DLD1 (cell line): Measurements from ENCODE around the gene BAIAP2L2.
"Not testable (repeated sequence)": the region's sequence is repeated elsewhere in the genome, so short reads cannot be mapped to it uniquely, and the experiment has no call there.

Experiments used
- in situ Hi-C: cut with HindIII; loops from 2 replicates; pipeline ENCODE4 v1.10.0; 2017; ENCODE audit warnings: low sequenced_read_pairs

BAIAP2L2 gene

DNA sequence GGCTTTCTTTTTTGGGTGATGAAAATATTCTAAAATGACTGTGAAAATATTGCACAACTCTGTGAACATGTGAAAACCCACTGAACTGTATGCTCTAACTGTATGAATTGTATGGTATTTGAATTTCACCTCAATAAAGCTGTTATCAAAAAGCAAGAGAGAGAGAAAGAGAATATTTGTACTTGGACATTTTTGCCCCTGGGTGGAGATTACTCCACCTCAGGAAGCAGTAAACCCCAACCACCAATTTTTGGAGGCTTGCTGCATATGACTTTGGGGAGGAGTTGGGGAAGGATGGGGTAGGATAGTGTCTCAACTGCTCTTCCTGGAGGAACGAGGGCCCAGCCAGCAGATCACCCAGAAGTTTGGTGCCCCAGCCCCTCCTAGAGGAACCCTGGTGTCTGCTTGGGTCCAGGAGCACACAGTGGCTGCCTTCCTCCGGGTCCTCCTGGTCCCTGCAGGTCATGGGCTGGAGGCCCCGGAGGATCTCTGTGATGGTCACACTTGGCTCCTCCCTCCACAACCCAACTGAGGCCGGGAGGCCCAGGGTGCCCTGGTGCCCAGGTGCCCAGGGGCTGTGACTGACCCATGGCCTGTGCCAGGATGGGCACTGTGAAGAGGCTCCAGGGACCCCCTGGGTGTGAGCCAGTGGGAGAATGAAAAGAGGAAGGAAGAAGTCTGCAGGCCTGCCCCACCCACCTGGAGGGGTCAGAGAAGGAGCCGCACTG, 68.6 kb downstream of the BAIAP2L2 start:
- in situ Hi-C loops: no loop called here

DNA sequence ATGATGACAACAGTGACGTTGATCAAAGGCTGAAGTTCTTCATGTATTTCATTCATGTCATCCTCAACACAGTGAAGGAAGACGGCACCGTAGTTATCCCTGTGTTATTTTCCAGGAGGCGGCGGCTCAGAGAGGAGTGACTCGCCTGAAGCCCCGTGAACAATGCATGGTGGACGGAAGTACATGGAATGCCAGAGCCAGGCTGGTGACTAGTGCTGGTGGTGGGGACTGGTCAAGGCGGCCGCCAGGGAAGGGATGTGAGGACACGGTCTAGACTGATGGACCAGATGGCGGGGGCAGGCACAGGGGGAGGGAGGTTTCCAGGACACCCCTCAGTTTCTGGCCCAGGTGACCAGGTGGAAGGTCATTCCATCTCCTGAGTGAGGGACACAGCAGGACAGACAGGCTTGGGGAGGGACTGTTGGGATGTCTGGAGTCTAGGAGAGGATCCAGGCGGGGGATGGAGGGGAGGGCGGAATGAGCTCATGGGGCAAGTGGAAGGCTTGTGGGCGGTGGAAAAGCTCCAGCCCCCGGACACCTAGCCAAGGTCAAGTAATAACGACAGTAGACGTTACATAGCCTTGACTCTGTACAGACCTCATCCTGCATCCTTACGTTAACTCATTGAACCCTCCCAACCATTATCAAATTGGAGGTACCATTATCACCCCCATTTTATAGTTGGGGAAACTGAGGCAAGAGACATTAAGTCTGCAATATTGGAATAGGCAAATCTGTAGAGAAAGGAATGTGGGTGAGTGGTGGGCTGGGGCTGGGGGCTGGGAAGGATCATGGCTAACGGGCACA, 69.3 kb downstream of the BAIAP2L2 start:
- in situ Hi-C loops: no loop called here

DNA sequence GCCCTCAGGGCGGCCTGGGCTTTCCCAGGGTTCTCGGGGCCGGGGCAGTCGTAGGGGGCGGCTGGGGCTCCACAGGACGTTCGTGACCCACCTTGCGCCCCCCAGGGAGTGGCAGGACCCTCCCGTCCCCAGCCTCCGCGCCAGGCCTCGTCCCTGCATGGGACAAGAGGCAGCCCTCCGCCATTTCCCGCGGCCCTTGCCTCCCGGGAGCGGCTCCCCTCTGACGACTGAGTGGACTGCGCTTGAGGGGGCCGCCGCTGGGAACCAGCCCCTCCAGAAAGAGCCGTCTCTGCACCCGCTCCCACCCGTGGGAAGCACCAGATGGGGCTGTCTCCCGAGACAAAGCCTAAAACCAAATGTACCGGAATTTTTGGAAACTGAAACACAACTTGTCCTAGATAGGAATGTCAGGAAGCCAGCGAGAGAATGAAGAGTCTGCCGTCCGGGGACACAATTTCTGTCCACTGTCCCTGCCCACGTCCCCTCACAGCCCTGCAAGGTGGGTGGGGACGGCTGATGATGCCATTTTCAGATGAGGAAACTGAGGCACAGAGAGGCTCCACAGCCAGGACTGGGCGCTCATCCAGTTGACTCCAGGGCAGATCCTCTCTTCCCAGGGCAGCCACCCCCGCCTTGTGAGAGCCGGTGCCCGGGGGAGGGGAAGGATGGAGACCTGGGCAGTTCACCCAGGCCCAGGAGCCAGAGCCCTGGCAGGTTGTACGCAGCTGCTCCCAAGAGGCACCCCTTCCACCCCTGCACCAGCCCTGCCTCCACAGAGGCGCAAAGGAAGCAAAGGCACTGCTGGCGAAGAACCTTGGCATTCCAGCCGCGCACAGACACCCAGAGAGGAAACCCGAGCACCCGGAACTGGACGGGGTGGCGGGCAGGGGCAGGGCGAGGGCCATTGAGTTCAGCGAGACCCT, 71.3 kb downstream of the BAIAP2L2 start:
- in situ Hi-C loops: no loop called here

DNA sequence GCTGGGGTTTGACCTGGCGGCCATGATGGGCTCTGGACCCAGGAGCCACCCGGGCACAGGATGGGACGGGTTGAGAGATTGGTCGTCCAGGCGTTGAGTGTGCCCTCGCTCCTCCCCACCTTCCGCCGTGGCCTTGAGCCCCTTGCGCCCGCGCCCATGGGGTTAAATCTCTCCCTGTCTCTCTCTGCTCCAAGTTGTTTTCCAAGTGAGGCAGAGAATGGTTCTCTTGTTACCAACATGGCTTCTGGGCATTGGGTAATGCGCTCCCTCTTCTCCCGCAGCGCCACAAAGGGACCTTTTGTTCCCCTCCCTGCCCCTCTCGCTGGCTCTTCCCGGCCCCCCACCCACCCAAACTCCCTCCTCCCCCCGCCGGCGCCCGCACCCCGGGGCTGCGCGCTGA, 72.1 kb downstream of the BAIAP2L2 start:
- in situ Hi-C loops: no loop called here

DNA sequence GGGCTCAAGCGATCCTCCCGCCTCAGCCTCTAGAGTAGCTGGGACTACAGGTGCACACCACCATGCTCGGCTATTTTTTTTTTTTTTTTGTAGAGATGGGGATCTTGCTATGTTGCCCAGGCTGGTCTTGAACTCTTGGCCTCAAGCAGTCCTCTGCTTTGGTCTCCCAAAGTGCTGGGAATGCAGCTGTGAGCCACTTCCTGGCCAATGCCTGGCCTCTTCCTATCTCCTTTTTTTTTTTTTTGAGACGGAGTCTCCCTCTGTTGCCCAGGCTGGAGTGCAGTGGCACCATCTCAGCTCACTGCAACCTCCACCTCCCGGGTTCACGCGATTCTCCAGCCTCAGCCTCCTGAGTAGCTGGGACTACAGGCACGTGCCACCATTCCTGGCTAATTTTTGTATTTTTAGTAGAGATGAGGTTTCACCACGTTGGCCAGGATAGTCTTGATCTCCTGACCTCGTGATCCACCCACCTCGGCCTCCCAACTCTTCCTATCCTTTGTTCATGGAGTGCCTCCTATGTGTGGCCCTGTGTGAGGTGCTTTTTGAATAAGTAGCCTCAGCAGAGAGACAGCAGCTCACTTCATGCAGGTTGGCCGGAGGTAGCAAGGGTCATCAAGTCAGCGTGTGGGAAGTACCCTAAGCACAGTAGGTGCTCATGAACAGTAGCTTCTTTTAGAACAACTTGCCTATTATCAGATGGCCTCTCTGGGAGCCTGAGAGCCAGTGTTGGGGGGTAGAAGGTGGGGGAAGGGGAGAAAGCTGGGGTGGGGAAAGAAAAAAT, 72.9 kb downstream of the BAIAP2L2 start:
- in situ Hi-C loops: not testable (repeated sequence)

DNA sequence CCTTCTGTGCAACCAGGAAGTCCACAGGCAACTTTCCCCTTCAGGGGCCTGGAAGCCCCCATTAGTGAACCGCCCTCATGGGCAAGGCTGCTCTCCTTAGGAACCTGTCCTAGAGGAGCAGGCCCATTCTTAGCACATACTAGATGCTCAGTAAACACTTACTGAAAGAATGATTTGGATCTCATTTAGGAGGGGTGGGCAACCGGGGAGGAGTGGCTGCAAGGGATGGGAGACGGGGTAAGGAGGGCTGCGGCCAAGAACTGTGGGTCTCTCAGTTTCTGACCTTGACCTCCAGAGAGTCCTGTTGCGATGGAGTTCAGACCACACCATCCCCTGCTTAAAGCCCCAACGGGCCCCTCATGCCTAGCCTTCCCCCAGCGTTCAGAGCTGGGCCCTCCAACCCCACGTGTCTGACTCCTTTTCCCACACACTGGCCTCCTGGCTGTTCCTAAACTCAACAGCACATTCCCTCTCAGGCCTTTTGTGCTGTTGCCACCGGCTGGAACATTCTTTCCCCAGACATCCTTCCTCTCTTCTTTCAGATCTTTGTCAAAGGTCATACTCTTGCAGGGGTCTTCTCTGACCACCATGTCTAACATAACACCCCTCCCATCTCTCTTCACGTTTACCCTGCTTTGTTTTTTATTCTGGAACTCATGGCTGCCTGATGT, 74.0 kb downstream of the BAIAP2L2 start:
- in situ Hi-C loops: no loop called here

DNA sequence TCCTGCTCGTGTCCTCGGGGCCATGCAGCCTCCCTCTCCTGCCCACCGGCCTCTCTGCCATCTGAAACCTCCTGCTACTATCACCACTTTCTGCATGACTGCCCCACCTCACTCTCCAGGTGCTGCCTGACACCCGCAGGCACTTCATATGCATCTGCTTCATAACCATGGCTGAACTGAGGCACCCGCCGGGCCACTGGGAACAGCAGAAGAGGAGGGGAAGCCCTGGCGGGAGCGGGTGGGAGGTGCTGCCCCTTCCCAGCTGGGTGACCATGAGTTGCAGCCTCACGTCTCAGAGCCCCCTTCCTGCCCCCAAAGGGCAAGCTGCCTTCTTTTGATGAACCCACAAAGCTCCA, 75.0 kb downstream of the BAIAP2L2 start:
- in situ Hi-C loops: no loop called here
